HG03378 (cell line): Measurements from ENCODE around the gene TST.
A peak's percentile ranks its signal among the peaks of the same experiment; 100 is the strongest.

Source experiments
- ATAC-seq: cut with Tn5 transposase; IDR thresholded peaks from one replicate; pipeline ENCODE4 v1.9.1; 2021; ENCODE audit warnings: mild to moderate bottlenecking, moderate library complexity; ENCODE audit not compliant: unreplicated experiment

The TST gene

GRCh38 chr22:36988075-36988832 is 31.0 kb downstream of the TST start:
- no peak for ATAC-seq

- ATAC-seq, result no peak
Measured at GRCh38 chr22:36986242-36986821, 32.9 kb downstream of the TST start.

GRCh38 chr22:36985211-36985889 is 33.9 kb downstream of the TST start:
- ATAC-seq, result no peak

GRCh38 chr22:36982136-36982535 is 37.1 kb downstream of the TST start:
- ATAC-seq, result no peak

GRCh38 chr22:36981247-36981775 is 37.9 kb downstream of the TST start:
- no peak for ATAC-seq

GRCh38 chr22:36979016-36979910 is 40.0 kb downstream of the TST start:
- no peak for ATAC-seq

- peak; percentile 60 for ATAC-seq
Measured at GRCh38 chr22:36977947-36978660, 41.1 kb downstream of the TST start.

- ATAC-seq, result no peak
Measured at GRCh38 chr22:36977401-36977861, 41.8 kb downstream of the TST start.

GRCh38 chr22:36976606-36977005 is 42.6 kb downstream of the TST start:
- no peak for ATAC-seq

- no peak for ATAC-seq
Measured at GRCh38 chr22:36971341-36972125, 47.7 kb downstream of the TST start.

- ATAC-seq, result no peak
Measured at GRCh38 chr22:36968249-36968964, 50.8 kb downstream of the TST start.

- ATAC-seq, result no peak
Measured at GRCh38 chr22:36966851-36967540, 52.3 kb downstream of the TST start.

- no peak for ATAC-seq
Measured at GRCh38 chr22:36965696-36966095, 53.6 kb downstream of the TST start.

GRCh38 chr22:36964106-36964505 is 55.1 kb downstream of the TST start:
- no peak for ATAC-seq

GRCh38 chr22:36963302-36963701 is 55.9 kb downstream of the TST start:
- no peak for ATAC-seq

GRCh38 chr22:36961626-36962025 is 57.6 kb downstream of the TST start:
- no peak for ATAC-seq
